Measurements from ENCODE around the gene DUOX1. TPM values are rescaled to one million over a fixed set of nuclear protein-coding genes. Genes with fewer than 3 reads are reported as not detected.

Gene DUOX1
- total and polyA plus RNA-seq, 2 of the 13 experiments (the other 11 are each of a cell fraction or from before 2014, with no cell fraction given): 0.03 TPM; not detected in 1

DNA sequence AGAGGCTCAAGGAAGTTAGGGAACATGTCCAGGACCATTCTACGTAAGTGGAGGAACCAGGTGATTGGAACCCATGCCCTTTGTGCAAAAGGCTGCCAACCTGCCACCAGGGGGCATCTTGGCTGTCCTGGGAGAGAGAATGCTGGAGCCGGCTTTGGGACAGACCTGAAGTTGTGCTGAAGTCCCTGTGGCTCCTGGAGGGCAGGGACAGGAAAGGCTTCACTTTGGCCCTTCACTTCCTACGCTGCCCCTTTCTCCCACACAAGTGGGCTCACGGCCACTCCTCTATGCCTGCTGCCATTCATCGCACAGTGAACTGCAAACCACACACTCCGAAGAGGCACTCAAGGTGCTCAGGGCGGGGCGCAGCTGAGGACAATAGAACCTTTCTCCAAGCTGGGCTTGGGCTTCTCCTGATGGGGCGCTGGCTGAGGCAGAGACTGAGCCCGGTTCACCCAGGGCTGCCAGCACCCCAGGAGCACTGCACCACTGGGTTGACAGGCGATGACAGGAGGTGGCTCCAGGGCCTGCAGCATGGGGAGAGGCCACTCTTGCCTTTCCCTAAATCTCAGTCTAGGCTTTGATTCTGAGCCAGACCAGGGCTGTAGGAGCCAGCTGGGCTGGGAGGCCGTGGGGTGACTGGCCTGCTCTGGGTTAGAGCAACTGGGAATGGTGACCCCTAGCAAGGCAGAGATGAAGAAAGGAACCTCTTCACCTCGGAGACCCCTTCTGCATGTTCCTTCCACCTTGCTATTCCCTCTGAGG lies 49.6 kb downstream of the DUOX1 start:
- FAIRE-seq (peak; percentile 53), DNase-seq (ENCODE audit: low spot score) (peak; percentile 48), ATAC-seq (peak; percentile 78)
- Histone ChIP-seq H3K79me2 (ENCODE audit: insufficient read depth, low read length) (peaks cover 45% of the 10 kb centered on the region), H3K36me3 (replicated peaks in 1 of 2; ENCODE audit: control insufficient read depth in 1 of 2, insufficient read depth in 2 of 2, low read length in 2 of 2) (peaks cover 15 to 41% of the 10 kb centered on the region in 2 experiments), H3K9me3 (ENCODE audit: low read length) (no peaks in the 10 kb centered on the region), H3K9ac (ENCODE audit: insufficient read depth, low read depth, low read length) (no peak overlapping the region), H3K4me1 (ENCODE audit: insufficient read depth, low read length) (peaks cover 38% of the 10 kb centered on the region), H3K27me3 (ENCODE audit: control insufficient read depth in 1 of 2, insufficient read depth in 2 of 2, low read length in 2 of 2) (no peaks in the 10 kb centered on the region), H3K4me3 (replicated peaks in 1 of 3; ENCODE audit: insufficient read depth in 1 of 3, low read depth in 2 of 3, low read length in 3 of 3) (no peak overlapping the region), H4K20me1 (ENCODE audit: insufficient read depth, low read length) (peaks cover 13% of the 10 kb centered on the region), H3K4me2 (ENCODE audit: low read depth, low read length) (no peak overlapping the region), H3K27ac (ENCODE audit: extremely low read length, insufficient read depth, low read length) (no peak overlapping the region), H2AFZ (ENCODE audit: low read length) (no peak overlapping the region)
- CTCF ChIA-PET (ENCODE audit: low intra/inter-chr PET ratio, low total read pairs): interaction anchor here (1.1 to 1.5 kb wide), 4 partner anchors 19 to 278 kb away, joined by 3 to 8 read pairs (median 4); no protein-coding TSS in a partner anchor
- in situ Hi-C loops (cut with HindIII; ENCODE audit: extremely low pct_ligation_motif_present, low pct_unique_long_range_greater_than_20kb): no loop called here
- POLR2A ChIA-PET: no interaction called here
- 93% methylated on average over 10 of the region's 13 CpGs for WGBS (ENCODE audit: low lambda C conversion rate)
- BruUV-seq (replicated peaks): no TSS peak
- intact Hi-C loops (cut with micrococcal nuclease; ENCODE audit: unreplicated experiment): no loop called here
- TF ChIP-seq HOXA3 (CRISPR knock-in tag; IDR thresholded peaks at IDR 0.05) (no peak), KDM5A (IDR thresholded peaks at IDR 0.05; ENCODE audit: borderline replicate concordance, low read length) (no peak), ZNF17 (CRISPR knock-in tag; IDR thresholded peaks at IDR 0.05) (no peak), ZNF687 (CRISPR knock-in tag; IDR thresholded peaks at IDR 0.05) (0 out of 2 replicates have a peak, but pooled peaks have one; percentile 13), SP1 (IDR thresholded peaks at IDR 0.05) (no peak), SP1 (CRISPR knock-in tag; IDR thresholded peaks at IDR 0.05) (no peak), ZNF367 (CRISPR knock-in tag; IDR thresholded peaks at IDR 0.05; ENCODE audit: borderline replicate concordance) (no peak), ATF7 (IDR thresholded peaks at IDR 0.05) (no peak), ATF7 (CRISPR knock-in tag; IDR thresholded peaks at IDR 0.05) (no peak), ZNF546 (CRISPR knock-in tag; conservative IDR thresholded peaks at IDR 0.05) (no peak), HIVEP1 (CRISPR knock-in tag; IDR thresholded peaks at IDR 0.05) (0 out of 2 replicates have a peak, but pooled peaks have one; percentile 43), MNT (IDR thresholded peaks at IDR 0.05) (no peak), XRCC5 (optimal IDR thresholded peaks at IDR 0.05; ENCODE audit: low read length) (peak; percentile 44), TBX3 (IDR thresholded peaks at IDR 0.05; ENCODE audit: borderline replicate concordance) (no peak), STAG1 (CRISPR knock-in tag; IDR thresholded peaks at IDR 0.05) (peak; percentile 56), SP5 (CRISPR knock-in tag; IDR thresholded peaks at IDR 0.05; ENCODE audit: borderline replicate concordance, low read depth) (no peak), TEAD2 (CRISPR knock-in tag; IDR thresholded peaks at IDR 0.05) (no peak), ELF3 (CRISPR knock-in tag; IDR thresholded peaks at IDR 0.05) (no peak)
- TF ChIP-seq, protein P1, sequence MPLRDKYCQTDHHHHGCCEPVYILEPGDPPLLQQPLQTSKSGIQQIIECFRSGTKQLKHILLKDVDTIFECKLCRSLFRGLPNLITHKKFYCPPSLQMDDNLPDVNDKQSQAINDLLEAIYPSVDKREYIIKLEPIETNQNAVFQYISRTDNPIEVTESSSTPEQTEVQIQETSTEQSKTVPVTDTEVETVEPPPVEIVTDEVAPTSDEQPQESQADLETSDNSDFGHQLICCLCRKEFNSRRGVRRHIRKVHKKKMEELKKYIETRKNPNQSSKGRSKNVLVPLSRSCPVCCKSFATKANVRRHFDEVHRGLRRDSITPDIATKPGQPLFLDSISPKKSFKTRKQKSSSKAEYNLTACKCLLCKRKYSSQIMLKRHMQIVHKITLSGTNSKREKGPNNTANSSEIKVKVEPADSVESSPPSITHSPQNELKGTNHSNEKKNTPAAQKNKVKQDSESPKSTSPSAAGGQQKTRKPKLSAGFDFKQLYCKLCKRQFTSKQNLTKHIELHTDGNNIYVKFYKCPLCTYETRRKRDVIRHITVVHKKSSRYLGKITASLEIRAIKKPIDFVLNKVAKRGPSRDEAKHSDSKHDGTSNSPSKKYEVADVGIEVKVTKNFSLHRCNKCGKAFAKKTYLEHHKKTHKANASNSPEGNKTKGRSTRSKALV (CRISPR knock-in tag; IDR thresholded peaks at IDR 0.05): no peak
